Heart left ventricle (tissue), 13 donors: ENCODE results near the gene ITGA11.

Experiments
- POLR2A ChIP-seq, 2 donors: fragments of 450-650 bp; IDR thresholded peaks; one replicate each; pipeline ENCODE4 v1.6.1; 2017; ENCODE audit warnings: antibody characterized with exemption in 2 of 2, mild to moderate bottlenecking in 2 of 2, moderate library complexity in 2 of 2
- TF ChIP-seq, protein P1 (sequence below), 12 donors: fragments of 200-600 bp; sonication (generic) in 4 of 12; IDR thresholded peaks; one replicate each; pipeline versions ENCODE4 v1.5.0 to v1.8.0; 2018 to 2022; ENCODE audit warnings: antibody characterized with exemption in 12 of 12, mild to moderate bottlenecking in 5 of 12
- donor health status: ischemic (EF 13 %, LVEDD 7.1; RV severe dilation, severe dysfunction).
- donor health status: DM: no; HTN: yes; CAD: no.
- donor health status: DM: no; HTN: no; CAD: no.
- donor health status: ischemic (EF 25% LVEDD 6.9; RV normal size, moderate dysfunction).
- donor health status: ischemic (EF 25% LVEDD 5.7; RV mildly dilated, moderate dysfunction).
- donor health status: ischemic (EF 35%, LVEDD 5.7; RV mildly dilated, moderate dysfunction).
- donor health status: nonischemic (EF 11% LVEDD 7.7; RV severe dilation, severe dysfunction).
- donor health status: DM: yes; HTN: yes; CAD: no.
- donor health status: PGD.
- donor health status: ischemic (EF 29% LVEDD 5.4; RV normal size, mild dysfunction).
- donor health status: nonischemic (EF 23%, LVEDD 6.1; RV moderate dilation, normal function).

DNA sequence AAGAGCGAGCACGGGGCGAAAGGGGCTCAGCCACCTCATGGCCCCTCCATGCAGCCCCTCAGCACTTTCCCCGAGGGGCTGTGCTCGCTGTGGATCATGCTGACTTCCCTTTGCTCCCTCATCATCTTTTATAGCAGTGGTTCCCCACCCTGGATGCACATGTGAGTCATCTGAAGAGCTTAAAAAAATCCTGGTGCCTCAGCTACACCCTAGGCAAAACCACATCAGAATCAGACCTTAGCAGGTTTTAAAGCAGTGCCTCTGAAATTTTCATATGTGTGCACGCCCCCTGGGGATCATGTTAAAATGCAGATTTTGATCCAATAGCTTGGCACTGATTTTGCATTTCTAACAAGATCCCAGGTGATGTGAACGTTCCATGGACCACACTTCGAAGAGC is 103.5 kb downstream of the ITGA11 start:
- TF ChIP-seq POLR2A (IDR thresholded peaks at IDR 0.05) = no peak
- TF ChIP-seq, protein P1, sequence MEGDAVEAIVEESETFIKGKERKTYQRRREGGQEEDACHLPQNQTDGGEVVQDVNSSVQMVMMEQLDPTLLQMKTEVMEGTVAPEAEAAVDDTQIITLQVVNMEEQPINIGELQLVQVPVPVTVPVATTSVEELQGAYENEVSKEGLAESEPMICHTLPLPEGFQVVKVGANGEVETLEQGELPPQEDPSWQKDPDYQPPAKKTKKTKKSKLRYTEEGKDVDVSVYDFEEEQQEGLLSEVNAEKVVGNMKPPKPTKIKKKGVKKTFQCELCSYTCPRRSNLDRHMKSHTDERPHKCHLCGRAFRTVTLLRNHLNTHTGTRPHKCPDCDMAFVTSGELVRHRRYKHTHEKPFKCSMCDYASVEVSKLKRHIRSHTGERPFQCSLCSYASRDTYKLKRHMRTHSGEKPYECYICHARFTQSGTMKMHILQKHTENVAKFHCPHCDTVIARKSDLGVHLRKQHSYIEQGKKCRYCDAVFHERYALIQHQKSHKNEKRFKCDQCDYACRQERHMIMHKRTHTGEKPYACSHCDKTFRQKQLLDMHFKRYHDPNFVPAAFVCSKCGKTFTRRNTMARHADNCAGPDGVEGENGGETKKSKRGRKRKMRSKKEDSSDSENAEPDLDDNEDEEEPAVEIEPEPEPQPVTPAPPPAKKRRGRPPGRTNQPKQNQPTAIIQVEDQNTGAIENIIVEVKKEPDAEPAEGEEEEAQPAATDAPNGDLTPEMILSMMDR (IDR thresholded peaks at IDR 0.05) = no peak
